Lung (tissue), 12 donors: ENCODE results near the gene SDC4. TPM values are rescaled to one million over a fixed set of nuclear protein-coding genes. Genes with fewer than 3 reads are reported as not detected.

ENCODE experiments used
- ATAC-seq: fragments of 200-7000 bp; cut with Tn5 transposase; one replicate; pipeline ENCODE4 v1.9.1; 2020; ENCODE audit warnings: moderate number of reproducible peaks; ENCODE audit not compliant: insufficient read depth, low FRiP score
- DNase-seq, 3 donors: peaks; one replicate each; pipeline ENCODE4 v3.0.0-alpha.2; 2013 to 2017
- H3K27ac ChIP-seq, 2 donors: one replicate each; pipeline ENCODE4 v1.5.1; 2013; ENCODE audit warnings: mild to moderate bottlenecking in 2 of 2, moderate library complexity in 2 of 2, control low read depth in 1 of 2, inconsistent platforms in 1 of 2, low read depth in 1 of 2, low read length in 1 of 2
- H3K27me3 ChIP-seq, 3 donors: one replicate each; pipeline ENCODE4 v1.5.1; 2013; ENCODE audit warnings: low read length in 2 of 3; ENCODE audit not compliant: control insufficient read depth in 3 of 3, insufficient read depth in 3 of 3
- H3K36me3 ChIP-seq, 4 donors: one replicate each; pipeline ENCODE4 v1.5.1; 2013; ENCODE audit warnings: low read length in 4 of 4, mild to moderate bottlenecking in 1 of 4, moderate library complexity in 1 of 4; ENCODE audit not compliant: control insufficient read depth in 4 of 4, insufficient read depth in 4 of 4
- H3K4me1 ChIP-seq, 5 donors: one replicate each; pipeline ENCODE4 v1.5.1; 2013; ENCODE audit warnings: low read length in 5 of 5, mild to moderate bottlenecking in 2 of 5, moderate library complexity in 1 of 5; ENCODE audit not compliant: control insufficient read depth in 5 of 5, insufficient read depth in 5 of 5
- H3K4me3 ChIP-seq: one replicate; pipeline ENCODE4 v1.5.1; 2013; ENCODE audit warnings: mild to moderate bottlenecking, control low read depth, moderate library complexity
- H3K9ac ChIP-seq, 2 donors: one replicate each; pipeline ENCODE4 v1.5.1; 2013; ENCODE audit warnings: low read length in 2 of 2, control low read depth in 1 of 2; ENCODE audit not compliant: insufficient read depth in 1 of 2
- H3K9me3 ChIP-seq, 4 donors: one replicate each; pipeline ENCODE4 v1.5.1; 2013; ENCODE audit warnings: low read length in 3 of 4, mild to moderate bottlenecking in 1 of 4, moderate library complexity in 1 of 4; ENCODE audit not compliant: control insufficient read depth in 4 of 4, insufficient read depth in 3 of 4
- CTCF ChIP-seq: IDR thresholded peaks from 2 replicates; pipeline ENCODE4 v1.5.1; 2012; ENCODE audit warnings: mild to moderate bottlenecking; ENCODE audit errors: control extremely low read depth, extremely low read depth
- WGBS, 2 donors: extraction: QIAGEN DNeasy Blood & Tissue Kit; methylation state at CpG; one replicate each; pipeline ENCODE4 v1.1.7; 2013; 5-methylcytosine and 5-hydroxymethylcytosine counted together
- polyA plus RNA-seq, 2 donors: library from polyadenylated mRNA; stranded (reverse); fragments of 200-250 nt; gene quantifications; one replicate each; pipeline ENCODE4 v1.2.1, GENCODE V29; 2013
- total RNA-seq, 2 donors: library from RNA; depleted of rRNA in 1 of 2; stranded (reverse); fragments of >200 nt in 1 of 2; gene quantifications; one replicate each; pipeline ENCODE4 v1.2.1, GENCODE V29; 2014 to 2021
- donor health status: control.
- donor health status: control.
- donor health status: Bipolar disorder and iron deficiency.
- donor health status: healthy.
- donor health status: DM: yes; HTN: yes; CAD: no.

The SDC4 gene
- total and polyA plus RNA-seq, 4 donors, result 239 to 313 (median 254) TPM

- H3K27ac ChIP-seq, result no peak overlapping the region
- no peak for DNase-seq
- H3K9me3 ChIP-seq, result no peaks in the 10 kb centered on the region
- TF ChIP-seq CTCF, result no peak
- H3K36me3 ChIP-seq, result no peaks in the 10 kb centered on the region
- no peak for ATAC-seq
- peaks cover 0 to 47% (median 17%) of the 10 kb centered on the region in 3 donors for H3K27me3 ChIP-seq
- no peak overlapping the region for H3K9ac ChIP-seq
- WGBS, 2 donors, result 26 to 31% methylated on average over 69 to 71 of the region's 71 CpGs
- H3K4me1 ChIP-seq, result no peaks in the 10 kb centered on the region
- no peak overlapping the region for H3K4me3 ChIP-seq
These were observed 31.8 kb downstream of the SDC4 start for GRCh38 chr20:45316150-45317080.

- no peak for TF ChIP-seq CTCF
- no peak for ATAC-seq
- DNase-seq, result no peak
- no peak overlapping the region for H3K9ac ChIP-seq
- H3K27ac ChIP-seq, result no peak overlapping the region
- no peak overlapping the region for H3K4me3 ChIP-seq
- H3K4me1 ChIP-seq, result no peaks in the 10 kb centered on the region
- H3K36me3 ChIP-seq, result no peaks in the 10 kb centered on the region
- no peaks in the 10 kb centered on the region for H3K9me3 ChIP-seq
- 91 to 92% methylated on average over 4 of the region's 4 CpGs for WGBS, 2 donors
- H3K27me3 ChIP-seq, result peaks cover 0 to 47% (median 25%) of the 10 kb centered on the region in 3 donors
These were observed 32.6 kb downstream of the SDC4 start for GRCh38 chr20:45315672-45316071.

DNA sequence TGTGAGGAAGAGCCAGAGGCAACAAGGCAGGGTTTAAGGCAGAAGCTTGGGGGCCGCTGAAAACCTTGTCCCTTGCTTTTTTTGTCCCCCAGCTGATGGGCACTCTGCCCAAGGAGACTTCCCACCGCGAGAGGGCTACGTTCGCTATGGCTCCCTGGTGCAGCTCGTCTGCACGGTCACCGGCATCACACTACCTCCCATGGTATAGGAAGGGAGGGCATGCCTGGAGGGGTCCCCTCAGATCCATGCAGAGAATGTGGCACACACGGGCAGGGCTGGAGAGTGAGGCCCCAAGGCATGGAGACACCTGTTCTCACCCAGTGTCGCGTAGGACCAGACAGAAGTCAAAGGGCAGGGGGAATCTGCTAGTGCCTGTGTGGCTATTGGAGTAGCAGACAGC is 34.3 kb downstream of the SDC4 start:
- no peak for TF ChIP-seq CTCF
- no peaks in the 10 kb centered on the region for H3K9me3 ChIP-seq
- DNase-seq (no peak), ATAC-seq (no peak)
- H3K27me3 ChIP-seq, result peaks cover 0 to 47% (median 25%) of the 10 kb centered on the region in 3 donors
- H3K27ac ChIP-seq, result no peak overlapping the region
- H3K4me1 ChIP-seq, result no peaks in the 10 kb centered on the region
- no peak overlapping the region for H3K9ac ChIP-seq
- H3K36me3 ChIP-seq, result no peaks in the 10 kb centered on the region
- WGBS, 2 donors, result 86 to 92% methylated on average over 11 of the region's 11 CpGs
- no peak overlapping the region for H3K4me3 ChIP-seq
